SH-SY5Y (cell line): Measurements from ENCODE around the gene ITPR1.

Experiments
- GATA2 ChIP-seq: IDR thresholded peaks from 2 replicates; pipeline ENCODE4 v1.6.1; 2011; ENCODE audit warnings: mild to moderate bottlenecking, low read depth, low read length
- GATA3 ChIP-seq: IDR thresholded peaks from 2 replicates; pipeline ENCODE4 v1.6.1; 2011; ENCODE audit warnings: low read depth, mild to moderate bottlenecking, low read length, moderate library complexity

The ITPR1 gene

GRCh38 chr3:4806535-4807108 is 313.5 kb downstream of the ITPR1 start:
- TF ChIP-seq GATA3 = no peak
- TF ChIP-seq GATA2 = no peak

GRCh38 chr3:4807381-4808280 is 314.5 kb downstream of the ITPR1 start:
- TF ChIP-seq GATA2 (no peak), GATA3 (no peak)

- TF ChIP-seq GATA3 = no peak
- TF ChIP-seq GATA2 = no peak
Observed at GRCh38 chr3:4808637-4809036, 315.5 kb downstream of the ITPR1 start.

GRCh38 chr3:4809922-4810321 is 316.8 kb downstream of the ITPR1 start:
- TF ChIP-seq GATA3 (no peak), GATA2 (no peak)

- TF ChIP-seq GATA2 = no peak
- TF ChIP-seq GATA3 = no peak
Observed at GRCh38 chr3:4812591-4812990, 319.4 kb downstream of the ITPR1 start.

GRCh38 chr3:4813909-4814304 is 320.8 kb downstream of the ITPR1 start:
- TF ChIP-seq GATA3 (no peak), GATA2 (no peak)

GRCh38 chr3:4814305-4814903 is 321.3 kb downstream of the ITPR1 start:
- TF ChIP-seq GATA2 (no peak), GATA3 (no peak)

- no peak for TF ChIP-seq GATA3
- TF ChIP-seq GATA2 = no peak
Observed at GRCh38 chr3:4814904-4815574, 321.9 kb downstream of the ITPR1 start.

GRCh38 chr3:4816306-4816705 is 323.2 kb downstream of the ITPR1 start:
- no peak for TF ChIP-seq GATA2
- no peak for TF ChIP-seq GATA3

- TF ChIP-seq GATA2 (no peak), GATA3 (no peak)
Observed at GRCh38 chr3:4816718-4817117, 323.6 kb downstream of the ITPR1 start.

GRCh38 chr3:4817128-4817527 is 324.0 kb downstream of the ITPR1 start:
- no peak for TF ChIP-seq GATA3
- no peak for TF ChIP-seq GATA2

- no peak for TF ChIP-seq GATA2
- TF ChIP-seq GATA3 = no peak
Observed at GRCh38 chr3:4818164-4818563, 325.0 kb downstream of the ITPR1 start.

GRCh38 chr3:4818986-4819693 is 326.0 kb downstream of the ITPR1 start:
- TF ChIP-seq GATA2 = no peak
- no peak for TF ChIP-seq GATA3

- no peak for TF ChIP-seq GATA3
- TF ChIP-seq GATA2 = no peak
Observed at GRCh38 chr3:4819746-4820145, 326.6 kb downstream of the ITPR1 start.
